Activated CD4-positive, alpha-beta T cell treated with anti-CD3 and anti-CD28 coated beads, Interleukin-10, Interleukin-2, amounts not matched to agents 100 ng/mL and 50 ng/mL, durations not matched to agents 16 hours and 8 hours (primary cell): ENCODE results near the gene MAN1C1.

ENCODE experiments used
- DNase-seq: peaks from one replicate; pipeline ENCODE4 v3.0.0-alpha.2; 2020

The MAN1C1 gene

DNA sequence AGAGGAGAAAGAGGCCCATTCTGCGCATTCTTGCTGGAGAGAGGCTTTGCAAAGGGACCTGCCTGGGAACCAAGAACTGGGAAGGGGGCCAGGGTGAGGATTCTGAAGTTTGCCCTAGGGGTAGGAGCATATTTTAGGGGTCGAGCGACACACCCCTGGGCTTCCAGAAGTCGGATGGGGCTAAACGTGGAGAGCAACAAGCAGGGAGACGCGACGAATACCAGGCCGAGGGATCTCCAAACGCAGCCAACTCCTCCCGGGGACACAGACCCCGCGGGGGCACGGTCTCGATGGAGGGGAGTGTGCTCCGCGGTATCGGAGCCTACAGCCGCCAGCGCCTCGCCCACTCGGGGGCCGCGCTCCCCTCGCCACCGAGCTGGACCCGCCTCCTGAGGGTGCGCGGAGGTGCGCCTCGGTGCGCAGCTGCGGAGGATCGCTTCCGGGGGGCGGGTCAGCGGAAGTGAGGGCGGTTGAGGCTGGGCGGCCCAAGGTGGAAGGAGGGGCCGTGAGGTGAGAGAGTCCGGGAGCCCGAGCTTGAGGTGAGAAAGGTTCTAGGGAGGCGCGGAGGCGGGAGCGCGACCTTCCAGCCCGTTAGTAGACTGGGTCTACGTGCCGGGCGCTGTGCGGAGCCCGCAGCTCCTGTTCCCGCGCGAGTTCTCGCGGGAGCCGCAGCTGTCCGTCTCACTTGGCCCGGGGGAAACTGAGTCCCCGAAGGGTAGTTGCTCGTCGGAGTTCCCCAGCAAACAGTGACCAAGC lies 203.1 kb downstream of the MAN1C1 start, which contains the start of gene MTFR1L:
MTFR1L (plus strand) TSS at position 464 of the 756 bp plus-strand sequence. CDS start 3,151 bp downstream, outside the sequence.
- peak; percentile 93 for DNase-seq

DNA sequence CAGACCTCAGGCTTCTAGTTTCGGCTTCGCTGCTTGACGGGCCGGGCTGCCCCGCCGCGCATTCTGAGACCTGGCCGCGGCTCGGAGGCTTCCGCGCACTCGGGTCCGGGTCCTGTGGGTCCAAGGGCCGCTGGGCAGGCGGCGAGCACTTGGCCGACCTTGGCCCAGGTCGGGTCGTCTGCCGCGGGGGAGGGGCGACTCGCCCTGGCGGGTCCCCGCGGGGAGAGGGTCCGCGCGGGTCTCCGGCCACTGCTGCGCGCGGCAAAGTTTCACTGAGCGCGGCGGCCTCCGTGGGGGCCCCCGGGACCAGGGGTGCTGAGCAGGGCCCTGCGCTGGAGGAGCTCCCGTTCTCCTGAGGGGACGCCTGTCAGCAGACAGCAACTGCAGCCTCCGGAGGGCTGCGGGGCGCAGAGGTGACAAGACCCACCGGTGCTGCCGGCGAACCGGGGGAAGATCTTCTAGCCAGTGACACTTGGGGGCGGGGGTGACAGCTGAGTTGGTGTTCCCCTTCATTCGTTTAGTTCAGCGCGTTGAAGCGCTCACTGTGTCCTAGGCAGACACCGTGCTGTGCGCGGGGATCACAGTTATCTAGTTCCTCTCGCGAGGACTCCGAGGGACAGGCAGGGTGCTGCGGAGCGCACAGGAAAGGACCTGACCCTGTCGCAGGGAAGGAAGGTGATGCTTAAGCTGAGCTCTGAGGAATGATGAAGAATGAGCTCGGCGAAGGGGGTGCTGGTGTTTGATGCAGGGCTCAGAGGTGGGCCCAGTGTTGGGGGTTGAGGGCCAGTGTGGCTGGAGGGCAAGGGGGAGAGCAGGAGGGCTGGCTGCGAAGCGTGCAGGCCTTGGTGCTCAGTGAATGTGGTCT lies 203.9 kb downstream of the MAN1C1 start:
- peak; percentile 78 for DNase-seq

DNA sequence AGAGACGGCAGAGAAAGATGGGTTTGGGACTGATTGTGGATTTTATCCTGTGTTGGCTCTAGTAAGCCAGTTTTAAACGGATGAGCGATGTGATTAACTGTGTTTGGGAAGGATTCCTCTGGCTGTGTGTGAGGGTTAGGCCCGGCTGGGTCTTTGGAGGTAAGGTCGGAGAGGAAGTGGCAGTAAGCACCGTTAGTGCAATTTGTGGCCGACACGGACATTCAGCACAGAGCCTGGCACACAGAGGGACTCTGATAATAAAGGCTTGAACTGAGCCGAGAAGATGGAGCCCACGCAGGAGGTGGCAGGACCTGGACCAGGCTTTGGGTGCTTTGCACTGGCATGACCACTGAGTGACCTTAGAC lies 204.5 kb downstream of the MAN1C1 start:
- DNase-seq, result no peak

DNA sequence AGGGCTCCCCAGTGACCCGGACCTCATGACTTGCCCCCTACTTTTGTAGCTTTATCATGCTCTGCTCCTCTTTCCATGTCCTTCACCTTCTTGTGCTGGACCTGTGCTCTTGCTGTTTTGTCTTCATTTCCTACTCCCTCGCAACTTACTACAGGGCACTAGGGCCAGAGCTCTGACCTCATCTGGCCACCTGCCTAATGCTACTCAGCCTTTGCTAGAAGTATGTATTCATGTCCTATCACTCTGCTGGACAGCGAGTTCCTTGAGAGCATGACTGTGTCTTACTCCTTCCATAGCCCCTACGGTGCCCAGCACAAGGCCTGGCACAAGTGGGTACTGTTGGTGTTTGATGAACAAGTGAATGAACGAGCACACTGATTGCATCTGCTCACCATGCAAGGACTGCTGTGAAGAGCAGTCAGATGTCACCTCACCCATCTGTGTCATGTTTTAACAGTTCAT lies 205.1 kb downstream of the MAN1C1 start:
- no peak for DNase-seq

DNA sequence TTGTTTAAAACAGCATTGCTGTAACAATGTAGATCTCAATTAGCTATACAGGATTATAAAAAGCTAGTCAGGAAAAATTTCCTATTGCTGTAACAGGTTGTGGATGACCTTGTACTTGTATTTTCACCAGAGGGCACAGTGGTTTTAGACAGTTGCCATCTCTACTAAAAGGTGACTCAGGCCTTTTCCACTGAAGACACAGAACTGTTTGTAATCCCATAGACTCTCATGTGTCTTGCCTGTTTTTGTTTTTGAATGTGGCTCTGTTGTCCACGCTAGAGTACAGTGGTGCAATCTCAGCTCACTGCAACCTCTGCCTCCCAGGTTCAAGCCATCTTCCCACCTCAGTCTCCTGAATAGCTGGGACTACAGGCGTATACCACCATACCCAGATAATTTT lies 209.0 kb downstream of the MAN1C1 start:
- DNase-seq, result no peak

DNA sequence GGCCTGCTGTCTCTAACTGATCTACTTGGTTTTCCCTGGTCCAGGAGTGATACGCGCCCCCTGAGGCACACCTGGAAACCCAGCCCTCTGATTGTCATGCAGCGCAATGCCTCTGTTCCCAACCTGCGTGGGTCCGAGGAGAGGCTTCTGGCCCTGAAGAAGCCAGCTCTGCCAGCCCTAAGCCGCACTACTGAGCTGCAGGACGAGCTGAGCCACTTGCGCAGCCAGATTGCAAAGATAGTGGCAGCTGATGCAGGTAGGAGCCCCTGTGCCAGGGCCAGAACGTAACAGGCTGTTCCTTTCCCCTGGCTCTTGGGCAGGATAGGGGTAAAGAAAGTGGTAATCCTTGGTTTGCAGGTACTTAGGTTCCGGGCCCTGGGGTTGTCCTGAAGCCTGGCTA lies 210.0 kb downstream of the MAN1C1 start:
- DNase-seq, result no peak

DNA sequence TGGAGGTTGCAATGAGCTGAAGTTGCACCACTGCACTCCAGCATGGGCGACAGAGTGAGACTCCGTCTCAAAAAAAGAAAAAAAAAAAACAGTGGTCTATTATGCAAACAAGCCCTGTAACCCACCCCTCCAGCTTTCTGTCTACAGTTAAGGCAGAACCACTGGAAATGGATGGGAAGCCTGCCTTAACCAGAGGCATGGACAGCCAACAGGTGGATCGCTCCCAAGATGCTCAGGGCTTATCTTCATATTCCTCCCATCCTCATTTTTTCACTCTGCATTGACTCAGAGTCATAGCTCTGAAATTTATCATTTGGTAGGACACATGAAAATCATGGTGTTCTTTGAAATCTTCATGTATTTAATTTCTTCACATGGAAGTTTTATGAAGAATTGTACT lies 211.9 kb downstream of the MAN1C1 start:
- DNase-seq, result no peak

DNA sequence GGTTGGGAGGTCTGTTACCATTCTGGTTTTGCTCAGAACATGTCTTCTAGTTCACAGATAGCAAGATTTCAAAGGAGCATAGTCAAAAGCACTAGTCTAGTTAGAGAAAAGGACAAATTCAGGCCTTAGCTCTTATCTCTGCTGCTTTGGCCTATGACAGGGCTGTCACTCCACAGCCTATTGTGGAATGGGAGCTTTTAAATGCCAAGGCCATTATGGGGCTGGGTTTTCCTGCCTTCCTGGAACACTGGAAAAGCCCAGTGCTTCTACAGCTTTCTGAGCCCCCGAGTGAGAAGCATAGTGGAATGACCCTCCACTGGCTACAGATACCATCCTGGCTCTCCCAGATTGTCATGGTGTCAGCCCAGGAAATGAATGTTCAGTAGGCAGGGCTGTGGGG lies 212.5 kb downstream of the MAN1C1 start:
- no peak for DNase-seq

DNA sequence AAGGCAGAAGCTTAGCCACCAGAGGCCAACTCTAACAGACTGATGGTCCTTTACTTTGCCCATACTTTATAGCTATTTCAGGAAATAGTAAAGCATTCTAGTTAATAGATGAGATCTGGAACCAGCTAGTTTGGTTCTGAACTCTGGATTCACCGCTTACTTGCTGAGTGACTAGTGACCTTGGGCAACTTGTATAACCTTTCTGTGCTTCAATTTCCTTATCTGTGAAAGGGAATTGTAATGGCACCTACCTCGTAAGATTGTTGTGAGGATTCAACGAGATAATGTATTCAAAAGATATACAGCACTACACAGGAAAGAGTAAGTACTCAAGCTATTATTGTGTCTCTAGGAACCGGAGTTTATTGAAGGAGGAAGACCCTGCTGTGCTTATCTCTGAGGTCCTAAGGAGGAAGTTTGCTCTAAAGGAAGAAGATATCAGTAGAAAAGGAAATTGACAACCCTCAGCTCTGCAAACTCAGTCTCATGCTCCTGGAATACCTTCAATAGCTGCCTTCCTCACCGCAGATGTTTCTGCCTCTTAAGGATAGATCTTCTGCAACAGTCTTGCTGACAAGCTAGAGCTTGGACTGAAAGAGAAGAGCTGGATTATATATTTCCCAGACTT lies 215.1 kb downstream of the MAN1C1 start:
- DNase-seq, result no peak

DNA sequence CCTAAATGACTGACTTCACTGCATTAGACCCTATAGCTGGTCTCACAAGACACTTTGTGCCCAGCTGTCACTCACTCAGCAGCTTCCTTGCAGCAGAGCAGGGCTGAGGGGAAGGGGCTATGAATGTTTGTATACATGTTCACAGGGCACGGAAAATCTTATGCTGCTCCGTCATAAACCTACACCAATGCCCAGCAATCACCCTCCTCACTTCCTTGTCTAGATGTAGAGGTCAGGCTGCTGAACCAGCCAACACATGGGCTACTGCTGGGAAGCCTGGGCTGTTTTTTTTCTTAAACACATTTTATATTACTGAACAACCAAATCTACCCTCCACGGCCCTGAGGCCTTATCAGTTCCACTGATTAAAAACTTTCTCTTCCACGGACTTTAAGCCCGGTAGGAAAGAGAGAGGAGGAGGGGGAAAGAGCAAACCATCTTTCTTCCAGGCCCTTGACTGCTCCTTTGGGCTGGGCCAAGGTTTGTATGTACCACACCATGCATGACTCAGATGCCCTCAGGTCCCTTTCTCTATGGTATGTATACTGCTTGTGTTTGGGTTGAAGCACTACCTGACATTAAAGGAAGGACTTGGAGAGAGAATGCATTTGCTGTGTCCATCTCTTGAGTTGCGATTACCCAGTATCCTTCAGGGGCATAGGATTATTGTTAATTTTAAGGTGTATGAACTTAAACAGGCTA lies 215.9 kb downstream of the MAN1C1 start:
- DNase-seq, result no peak

DNA sequence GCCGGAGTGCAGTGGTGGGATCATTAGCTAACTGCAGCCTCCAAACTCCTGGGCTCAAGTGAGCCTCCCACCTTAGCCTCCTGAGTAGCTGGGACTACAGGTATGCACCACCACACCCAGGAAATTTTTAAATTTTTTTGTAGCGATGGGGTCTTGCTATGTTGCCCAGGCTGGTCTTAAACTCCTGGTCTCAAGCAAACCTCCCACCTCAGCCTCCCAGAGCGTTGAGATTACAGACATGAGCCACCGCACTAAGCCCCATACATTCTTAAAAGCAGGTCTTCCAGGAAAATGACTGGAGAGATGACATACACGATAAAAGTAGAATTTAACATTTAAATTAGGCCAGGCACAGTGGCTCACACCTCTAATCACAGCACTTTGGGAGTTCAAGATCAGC lies 216.6 kb downstream of the MAN1C1 start:
- DNase-seq, result no peak
